KOPT-K1 (cell line): ENCODE data around the gene HDAC1.
"Not testable (repeated sequence)": the region's sequence is repeated elsewhere in the genome, so short reads cannot be mapped to it uniquely, and the experiment has no call there.

Source experiments
- H3K27ac ChIP-seq: fragments of 200-600 bp; sonication (generic); 2 replicates; pipeline ENCODE4 v1.5.1; 2016; ENCODE audit warnings: antibody characterized with exemption, mild to moderate bottlenecking, low read depth, low read length; ENCODE audit not compliant: poor library complexity, severe bottlenecking
- H3K36me3 ChIP-seq: fragments of 200-600 bp; sonication (generic); 2 replicates; pipeline ENCODE4 v1.5.1; 2017; ENCODE audit warnings: antibody characterized with exemption, mild to moderate bottlenecking, low read length, moderate library complexity; ENCODE audit not compliant: insufficient read depth
- H3K9me3 ChIP-seq: fragments of 200-600 bp; sonication (generic); 2 replicates; pipeline ENCODE4 v1.5.1; 2017; ENCODE audit warnings: antibody characterized with exemption, low read length, mild to moderate bottlenecking; ENCODE audit not compliant: insufficient read depth, poor library complexity, severe bottlenecking

HDAC1 gene

DNA sequence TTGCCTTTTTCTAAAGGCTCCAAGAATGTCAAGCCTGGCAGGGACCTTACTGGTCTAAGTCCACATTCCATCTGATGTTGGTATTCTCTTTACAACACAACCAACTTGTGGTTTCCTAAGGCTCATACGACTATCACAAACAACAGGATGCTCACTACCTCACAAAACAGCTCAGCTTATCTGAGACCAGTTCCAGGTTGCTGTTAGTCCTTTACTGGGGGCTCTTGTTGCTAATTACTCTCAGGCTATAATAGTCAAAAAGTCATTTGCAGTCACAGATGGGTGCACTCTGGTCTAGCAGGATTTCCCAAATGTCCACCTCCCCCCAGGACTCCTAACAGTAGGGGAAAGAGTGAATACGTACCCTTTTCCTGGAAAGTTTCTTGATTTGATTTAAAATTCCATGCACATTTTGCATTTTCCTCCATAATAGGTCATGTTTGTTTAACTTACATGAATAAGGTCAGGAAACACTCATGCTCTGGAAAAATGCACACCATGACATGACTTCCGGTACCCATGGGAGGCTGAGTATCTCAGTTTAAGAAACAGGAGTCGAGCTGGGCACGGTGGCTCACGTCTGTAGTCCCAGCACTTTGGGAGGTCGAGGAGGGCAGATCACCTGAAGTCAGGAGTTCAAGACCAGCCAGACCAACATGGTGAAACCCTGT, 24.8 kb upstream of the HDAC1 start:
- Histone ChIP-seq H3K27ac (peak overlapping the region; percentile 59), H3K36me3 (peaks cover 23% of the 10 kb centered on the region; the same call in 1 of the 2 replicates), H3K9me3 (no peaks in the 10 kb centered on the region)

DNA sequence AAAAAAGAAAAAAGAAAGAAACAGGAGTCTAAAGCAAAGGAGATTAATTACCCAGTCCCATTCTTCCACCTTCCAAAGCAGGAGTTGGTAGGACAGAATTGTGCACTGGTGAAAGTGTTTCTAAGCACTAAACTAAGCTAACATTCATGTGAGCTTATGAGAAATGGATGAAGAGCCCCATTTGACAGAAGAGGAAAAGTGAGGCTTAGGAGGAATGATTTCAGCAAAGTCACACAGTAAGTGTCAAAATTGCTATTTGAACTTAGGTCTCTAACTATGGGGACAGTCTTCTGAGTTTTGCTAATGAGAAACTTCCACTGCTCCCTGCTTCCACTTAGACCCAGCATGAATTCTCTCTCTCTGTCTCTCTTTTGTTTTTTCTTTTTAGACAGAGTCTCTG, 22.1 kb upstream of the HDAC1 start:
- Histone ChIP-seq H3K27ac (no peak overlapping the region), H3K36me3 (peaks cover 22% of the 10 kb centered on the region; the same call in 1 of the 2 replicates), H3K9me3 (no peaks in the 10 kb centered on the region)

DNA sequence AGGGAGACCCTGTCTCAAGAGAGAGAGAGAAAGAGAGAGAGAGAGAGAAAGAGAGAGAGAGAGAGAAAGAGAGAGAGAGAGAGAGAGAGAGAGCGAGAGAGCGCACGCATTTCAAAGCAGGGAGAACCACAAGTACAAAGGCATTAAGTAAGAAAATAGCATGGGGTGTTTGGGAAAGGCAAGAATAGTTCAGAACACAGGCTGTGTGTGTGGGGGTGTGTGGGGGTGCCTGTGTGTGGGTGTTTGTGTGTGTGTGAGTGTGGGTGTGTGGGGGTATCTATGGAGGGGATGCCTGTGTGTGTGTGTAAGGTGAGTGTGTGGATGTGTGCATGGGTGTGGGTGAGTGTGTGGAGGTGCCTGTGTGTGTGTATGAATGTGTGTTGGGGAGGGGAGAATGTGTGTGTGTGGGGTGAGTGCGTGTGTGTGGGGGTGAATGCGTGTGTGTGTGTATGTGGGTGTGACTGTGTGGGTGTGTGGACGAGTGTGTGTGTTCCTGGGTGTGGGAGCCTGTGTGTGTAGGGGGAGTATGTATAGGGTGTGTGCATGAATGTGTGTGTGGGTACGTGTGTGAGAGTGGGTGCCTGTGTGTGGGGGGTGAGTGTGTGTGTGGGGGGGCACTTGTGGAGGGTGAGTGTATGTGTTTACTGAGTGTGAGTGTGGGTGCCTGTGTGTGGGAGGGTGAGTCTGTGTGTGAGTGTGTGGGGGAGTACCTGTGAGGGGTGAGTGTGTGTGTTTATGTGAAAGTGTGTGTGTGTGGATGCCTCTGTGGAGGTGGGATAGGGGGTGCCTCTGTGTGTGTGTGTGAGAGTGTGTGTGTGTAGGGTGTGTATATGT, 19.1 kb upstream of the HDAC1 start:
- peaks cover 44% of the 10 kb centered on the region for H3K36me3 ChIP-seq
- H3K9me3 ChIP-seq, result no peaks in the 10 kb centered on the region
- peak overlapping the region; percentile 99 for H3K27ac ChIP-seq

DNA sequence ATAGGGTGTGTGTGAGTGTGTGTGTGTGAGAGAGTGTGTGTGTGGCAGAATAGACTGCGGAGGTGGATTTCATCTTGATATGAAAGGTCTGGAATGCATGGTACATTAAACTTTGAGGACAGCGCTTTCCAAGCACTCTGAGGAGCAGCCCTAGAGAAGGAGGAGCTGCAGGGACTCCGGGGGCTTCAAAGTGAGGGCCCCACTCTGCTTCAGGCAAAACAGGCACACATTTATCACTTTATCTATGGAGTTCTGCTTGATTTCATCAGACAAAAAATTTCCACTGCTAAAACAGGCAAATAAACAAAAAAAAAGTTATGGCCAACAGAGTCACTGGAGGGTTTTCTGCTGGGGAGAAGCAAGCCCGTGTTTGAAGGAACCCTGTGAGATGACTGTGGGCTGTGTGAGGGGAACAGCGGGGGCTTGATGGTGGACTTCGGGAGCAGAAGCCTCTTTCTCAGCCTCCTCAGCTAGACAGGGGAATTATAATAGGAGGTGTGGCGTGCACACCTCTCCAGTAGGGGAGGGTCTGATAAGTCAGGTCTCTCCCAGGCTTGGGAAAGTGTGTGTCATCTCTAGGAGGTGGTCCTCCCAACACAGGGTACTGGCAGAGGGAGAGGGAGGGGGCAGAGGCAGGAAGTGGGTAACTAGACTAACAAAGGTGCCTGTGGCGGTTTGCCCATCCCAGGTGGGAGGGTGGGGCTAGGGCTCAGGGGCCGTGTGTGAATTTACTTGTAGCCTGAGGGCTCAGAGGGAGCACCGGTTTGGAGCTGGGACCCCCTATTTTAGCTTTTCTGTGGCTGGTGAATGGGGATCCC, 18.3 kb upstream of the HDAC1 start:
- Histone ChIP-seq H3K9me3 (no peaks in the 10 kb centered on the region), H3K36me3 (peaks cover 52% of the 10 kb centered on the region), H3K27ac (peak overlapping the region; percentile 99)

DNA sequence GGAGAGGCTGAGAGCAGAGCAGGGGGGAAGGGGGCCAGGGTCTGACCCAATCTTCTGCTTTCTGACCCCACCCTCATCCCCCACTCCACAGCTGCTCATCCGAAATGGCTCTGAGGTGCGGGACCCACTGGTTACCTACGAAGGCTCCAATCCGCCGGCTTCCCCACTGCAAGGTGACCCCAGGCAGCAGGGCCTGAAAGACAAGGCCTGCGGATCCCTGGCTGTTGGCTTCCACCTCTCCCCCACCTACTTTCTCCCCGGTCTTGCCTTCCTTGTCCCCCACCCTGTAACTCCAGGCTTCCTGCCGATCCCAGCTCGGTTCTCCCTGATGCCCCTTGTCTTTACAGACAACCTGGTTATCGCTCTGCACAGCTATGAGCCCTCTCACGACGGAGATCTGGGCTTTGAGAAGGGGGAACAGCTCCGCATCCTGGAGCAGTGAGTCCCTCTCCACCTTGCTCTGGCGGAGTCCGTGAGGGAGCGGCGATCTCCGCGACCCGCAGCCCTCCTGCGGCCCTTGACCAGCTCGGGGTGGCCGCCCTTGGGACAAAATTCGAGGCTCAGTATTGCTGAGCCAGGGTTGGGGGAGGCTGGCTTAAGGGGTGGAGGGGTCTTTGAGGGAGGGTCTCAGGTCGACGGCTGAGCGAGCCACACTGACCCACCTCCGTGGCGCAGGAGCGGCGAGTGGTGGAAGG, 17.1 kb upstream of the HDAC1 start:
- H3K36me3 ChIP-seq, result peaks cover 64% of the 10 kb centered on the region
- peak overlapping the region; percentile 99 for H3K27ac ChIP-seq
- no peaks in the 10 kb centered on the region for H3K9me3 ChIP-seq

DNA sequence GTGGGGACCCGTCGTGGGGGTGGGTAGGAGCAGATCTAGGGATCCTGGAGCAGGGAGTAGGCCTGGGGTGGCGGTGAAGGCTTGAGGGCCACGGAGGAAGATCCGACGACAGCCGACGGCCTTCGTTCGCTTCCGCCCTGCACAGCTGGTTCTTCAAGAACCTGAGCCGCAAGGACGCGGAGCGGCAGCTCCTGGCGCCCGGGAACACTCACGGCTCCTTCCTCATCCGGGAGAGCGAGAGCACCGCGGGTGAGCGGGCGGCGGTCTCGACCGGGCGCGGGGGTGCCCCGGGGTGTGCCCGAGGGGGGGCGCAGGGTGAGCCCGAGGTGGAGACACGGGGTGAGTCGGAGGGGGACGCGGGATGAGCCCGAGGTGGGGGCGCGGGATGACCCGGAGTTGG, 16.5 kb upstream of the HDAC1 start:
- Histone ChIP-seq H3K27ac (peak overlapping the region; percentile 99), H3K36me3 (peaks cover 71% of the 10 kb centered on the region), H3K9me3 (no peaks in the 10 kb centered on the region)

DNA sequence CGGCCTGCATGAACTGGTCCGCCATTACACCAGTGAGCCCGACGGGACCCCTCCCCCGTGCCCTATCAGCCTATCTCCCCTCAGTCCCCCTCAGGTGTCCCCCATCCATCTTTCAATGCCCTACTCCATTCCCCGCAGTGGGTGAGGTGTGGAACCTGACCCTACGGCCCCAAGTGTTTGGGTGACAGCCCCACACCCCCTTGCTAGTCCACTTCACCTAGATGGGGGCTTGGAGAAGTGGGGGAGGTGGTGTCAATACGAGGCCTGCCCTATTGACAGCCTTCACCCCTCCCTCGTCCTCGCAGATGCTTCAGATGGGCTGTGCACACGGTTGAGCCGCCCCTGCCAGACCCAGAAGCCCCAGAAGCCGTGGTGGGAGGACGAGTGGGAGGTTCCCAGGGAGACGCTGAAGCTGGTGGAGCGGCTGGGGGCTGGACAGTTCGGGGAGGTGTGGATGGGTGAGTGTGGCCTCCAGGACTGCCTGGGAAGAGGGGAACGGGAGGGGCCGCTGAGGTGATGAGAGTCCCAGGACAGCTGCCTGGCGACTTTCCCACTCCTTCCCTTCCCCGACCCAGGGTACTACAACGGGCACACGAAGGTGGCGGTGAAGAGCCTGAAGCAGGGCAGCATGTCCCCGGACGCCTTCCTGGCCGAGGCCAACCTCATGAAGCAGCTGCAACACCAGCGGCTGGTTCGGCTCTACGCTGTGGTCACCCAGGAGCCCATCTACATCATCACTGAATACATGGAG, 15.7 kb upstream of the HDAC1 start:
- Histone ChIP-seq H3K9me3 (no peaks in the 10 kb centered on the region), H3K27ac (peak overlapping the region; percentile 99), H3K36me3 (peaks cover 74% of the 10 kb centered on the region)

DNA sequence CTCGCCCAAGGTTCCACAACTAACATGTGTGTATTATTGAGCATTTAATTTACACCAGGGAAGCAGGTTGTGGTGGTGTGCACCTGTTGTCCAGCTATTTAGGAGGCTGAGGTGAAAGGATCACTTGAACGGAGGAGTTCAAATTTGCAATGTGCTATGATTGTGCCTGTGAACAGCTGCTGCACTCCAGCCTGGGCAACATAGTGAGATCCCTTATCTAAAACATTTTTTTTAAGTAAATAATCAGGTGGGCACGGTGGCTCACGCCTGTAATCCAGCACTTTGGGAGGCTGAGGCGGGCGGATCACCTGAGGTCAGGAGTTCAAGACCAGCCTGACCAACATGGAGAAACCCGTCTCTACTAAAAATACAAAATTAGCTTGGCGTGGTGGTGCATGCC, 7.1 kb upstream of the HDAC1 start:
- not testable (repeated sequence) for H3K27ac ChIP-seq, H3K9me3 ChIP-seq
- H3K36me3 ChIP-seq, result peaks cover 80% of the 10 kb centered on the region

DNA sequence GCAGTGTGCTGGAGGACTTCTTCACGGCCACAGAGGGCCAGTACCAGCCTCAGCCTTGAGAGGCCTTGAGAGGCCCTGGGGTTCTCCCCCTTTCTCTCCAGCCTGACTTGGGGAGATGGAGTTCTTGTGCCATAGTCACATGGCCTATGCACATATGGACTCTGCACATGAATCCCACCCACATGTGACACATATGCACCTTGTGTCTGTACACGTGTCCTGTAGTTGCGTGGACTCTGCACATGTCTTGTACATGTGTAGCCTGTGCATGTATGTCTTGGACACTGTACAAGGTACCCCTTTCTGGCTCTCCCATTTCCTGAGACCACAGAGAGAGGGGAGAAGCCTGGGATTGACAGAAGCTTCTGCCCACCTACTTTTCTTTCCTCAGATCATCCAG, 6.2 kb upstream of the HDAC1 start:
- H3K27ac ChIP-seq, result no peak overlapping the region
- no peaks in the 10 kb centered on the region for H3K9me3 ChIP-seq
- H3K36me3 ChIP-seq, result peaks cover 72% of the 10 kb centered on the region

DNA sequence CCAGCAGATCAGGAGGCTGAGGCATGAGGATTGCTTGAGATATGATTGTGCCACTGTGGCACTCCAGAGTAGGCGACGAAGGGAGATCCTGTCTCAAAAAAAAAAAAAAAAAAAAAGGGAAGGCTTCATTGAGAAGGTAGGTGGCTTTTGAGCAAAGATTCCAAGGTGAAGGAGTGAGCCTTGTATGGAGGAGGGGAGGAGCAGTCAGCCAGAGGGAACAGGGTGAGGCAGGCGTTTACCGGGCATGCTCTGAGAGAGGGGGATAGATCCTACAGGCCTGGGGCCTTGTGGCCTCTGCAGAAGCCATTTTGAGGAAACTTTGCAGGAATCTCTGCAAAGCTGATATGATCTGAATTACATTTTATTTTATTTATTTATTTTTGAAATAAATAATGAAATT, 5.1 kb upstream of the HDAC1 start:
- no peak overlapping the region for H3K27ac ChIP-seq
- H3K36me3 ChIP-seq, result peaks cover 61% of the 10 kb centered on the region
- no peaks in the 10 kb centered on the region for H3K9me3 ChIP-seq

DNA sequence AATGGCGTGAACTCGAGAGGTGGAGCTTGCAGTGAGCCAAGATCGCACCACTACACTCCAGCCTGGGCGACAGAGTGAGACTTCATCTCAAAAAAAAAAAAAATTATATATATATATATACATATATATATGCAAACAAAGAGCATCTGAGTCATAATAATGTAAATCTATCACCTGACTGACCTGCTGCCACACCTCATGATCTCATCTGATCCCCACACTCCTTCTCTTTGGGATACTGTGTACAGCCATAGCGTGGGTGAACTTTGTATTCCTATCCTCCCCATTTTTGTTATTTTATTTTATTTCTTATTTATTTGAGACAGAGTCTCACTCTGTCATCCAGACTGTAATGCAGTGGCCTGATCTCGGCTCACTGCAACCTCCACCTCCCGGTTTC, 2.6 kb upstream of the HDAC1 start:
- Histone ChIP-seq H3K9me3 (no peaks in the 10 kb centered on the region), H3K36me3 (peaks cover 36% of the 10 kb centered on the region), H3K27ac (no peak overlapping the region)

DNA sequence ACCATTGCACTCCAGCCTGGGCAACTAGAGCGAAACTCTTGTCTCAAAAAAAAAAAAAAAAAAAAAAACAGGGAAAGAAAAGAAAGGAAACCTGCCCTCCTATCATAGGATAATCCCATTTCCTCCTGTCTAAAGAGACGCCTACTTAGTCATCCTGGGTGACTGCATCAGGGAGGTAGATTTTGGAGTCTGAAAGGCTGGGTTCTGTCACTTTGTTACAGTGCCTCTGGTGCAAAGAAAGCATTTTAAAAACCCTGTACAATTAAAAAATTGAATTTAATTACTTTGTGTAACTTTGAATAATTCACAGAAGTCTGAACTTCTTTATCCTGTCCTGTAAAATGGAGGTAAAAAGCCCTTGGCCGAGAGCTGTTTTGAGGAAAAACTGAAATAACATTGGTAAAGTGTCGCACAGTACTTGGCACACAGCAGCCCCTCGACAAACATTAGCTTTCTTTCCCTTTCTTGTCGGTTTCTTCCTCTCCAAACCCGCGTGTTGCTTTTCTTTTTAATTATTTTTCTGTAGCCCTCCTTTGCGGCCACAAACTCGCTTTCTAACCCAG, 657 bp upstream of the HDAC1 start:
- no peaks in the 10 kb centered on the region for H3K9me3 ChIP-seq
- peaks cover 32% of the 10 kb centered on the region for H3K36me3 ChIP-seq
- peak overlapping the region; percentile 96 for H3K27ac ChIP-seq

DNA sequence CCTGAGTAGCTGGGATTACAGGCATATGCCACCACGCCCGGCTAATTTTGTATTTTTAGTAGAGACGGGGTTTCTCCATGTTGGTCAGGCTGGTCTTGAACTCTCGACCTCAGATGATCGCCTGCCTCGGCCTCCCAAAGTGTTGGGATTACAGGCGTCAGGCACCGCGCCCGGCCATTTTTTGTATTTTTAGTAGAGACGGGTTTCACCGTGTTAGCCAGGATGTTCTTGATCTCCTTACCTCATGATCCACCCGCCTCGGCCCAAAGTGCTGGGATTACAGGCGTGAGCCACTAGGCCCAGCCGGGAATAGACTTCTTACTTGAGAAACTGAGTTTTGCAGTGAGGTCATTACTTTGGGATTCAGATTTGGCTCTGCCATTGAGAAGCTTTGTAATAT, 6.3 kb downstream of the HDAC1 start:
- not testable (repeated sequence) for H3K27ac ChIP-seq, H3K9me3 ChIP-seq
- peaks cover 76% of the 10 kb centered on the region for H3K36me3 ChIP-seq

DNA sequence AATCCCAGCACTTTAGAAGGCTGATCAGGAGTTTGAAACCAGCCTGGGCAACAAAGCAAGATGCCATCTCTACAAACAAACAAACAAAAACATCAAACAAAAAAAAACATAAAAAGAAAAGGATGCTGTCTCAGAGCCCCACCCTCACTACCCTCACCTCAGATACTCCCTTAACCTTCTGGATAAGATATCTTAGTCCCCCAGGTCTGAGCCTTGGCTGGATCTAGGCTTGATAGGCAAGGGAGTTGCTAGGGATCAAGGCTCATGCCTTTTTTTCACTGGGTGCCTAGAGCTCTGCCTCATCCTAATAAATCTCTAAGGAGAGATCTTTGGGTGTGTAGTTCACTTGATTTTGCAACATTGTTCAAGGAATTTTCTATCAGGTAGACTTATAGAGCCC, 7.4 kb downstream of the HDAC1 start:
- Histone ChIP-seq H3K9me3 (peaks cover 4% of the 10 kb centered on the region), H3K27ac (no peak overlapping the region), H3K36me3 (peaks cover 87% of the 10 kb centered on the region)
